ENCODE data around the gene LMLN.

The LMLN gene

GRCh38 chr3:197949191-197949777, 10.7 kb upstream of the LMLN start:
- H3K27ac ChIP-seq (ENCODE audit: low read length), result peak overlapping the region; percentile 94
- H3K9me3 ChIP-seq (ENCODE audit: insufficient read depth, low read depth, low read length), result no peaks in the 10 kb centered on the region
- peak overlapping the region; percentile 99; the same call in 1 of the 2 replicates for H3K9ac ChIP-seq (ENCODE audit: low read depth, low read length)
- peaks cover 39% of the 10 kb centered on the region for H3K36me3 ChIP-seq (ENCODE audit: insufficient read depth, low read depth, low read length)
- peaks cover 5% of the 10 kb centered on the region; the same call in 1 of the 2 replicates for H3K4me1 ChIP-seq (ENCODE audit: insufficient read depth, low read length)
- no peaks in the 10 kb centered on the region for H3K27me3 ChIP-seq (ENCODE audit: insufficient read depth, low read length)
- H3K4me3 ChIP-seq (ENCODE audit: low read length), result peak overlapping the region; percentile 95

- peaks cover 47% of the 10 kb centered on the region for H3K36me3 ChIP-seq (ENCODE audit: insufficient read depth, low read depth, low read length)
Observed at GRCh38 chr3:197949778-197950676, 10.0 kb upstream of the LMLN start, which contains the start of gene RPL35A. TSS of gene RPL35A (plus strand) at chr3:197950190. CDS start at chr3:197950968, 778 bp downstream.

GRCh38 chr3:197950677-197951061, 9.3 kb upstream of the LMLN start:
- no peaks in the 10 kb centered on the region for H3K9me3 ChIP-seq (ENCODE audit: insufficient read depth, low read depth, low read length)
- H3K36me3 ChIP-seq (ENCODE audit: insufficient read depth, low read depth, low read length), result peaks cover 53% of the 10 kb centered on the region
- H3K27ac ChIP-seq (ENCODE audit: low read length), result peak overlapping the region; percentile 94
- peak overlapping the region; percentile 95 for H3K4me3 ChIP-seq (ENCODE audit: low read length)
- H3K27me3 ChIP-seq (ENCODE audit: insufficient read depth, low read length), result no peaks in the 10 kb centered on the region
- H3K4me1 ChIP-seq (ENCODE audit: insufficient read depth, low read length), result peaks cover 5% of the 10 kb centered on the region; the same call in 1 of the 2 replicates
- peak overlapping the region; percentile 99 for H3K9ac ChIP-seq (ENCODE audit: low read depth, low read length)

More at GRCh38 chr3:197949778-197950676, 10.0 kb upstream of the LMLN start, which contains the start of gene RPL35A:
- peaks cover 5% of the 10 kb centered on the region; the same call in 1 of the 2 replicates for H3K4me1 ChIP-seq (ENCODE audit: insufficient read depth, low read length)
- H3K27ac ChIP-seq (ENCODE audit: low read length), result peak within 1 kb of the TSS; percentile 94
- peak within 1 kb of the TSS; percentile 99 for H3K9ac ChIP-seq (ENCODE audit: low read depth, low read length)
- no peaks in the 10 kb centered on the region for H3K9me3 ChIP-seq (ENCODE audit: insufficient read depth, low read depth, low read length)
- H3K27me3 ChIP-seq (ENCODE audit: insufficient read depth, low read length), result no peaks in the 10 kb centered on the region
- peak within 1 kb of the TSS; percentile 95 for H3K4me3 ChIP-seq (ENCODE audit: low read length)

- Histone ChIP-seq H3K9ac (ENCODE audit: low read depth, low read length) (peak overlapping the region; percentile 99), H3K4me1 (ENCODE audit: insufficient read depth, low read length) (peaks cover 5% of the 10 kb centered on the region; the same call in 1 of the 2 replicates), H3K27me3 (ENCODE audit: insufficient read depth, low read length) (no peaks in the 10 kb centered on the region), H3K9me3 (ENCODE audit: insufficient read depth, low read depth, low read length) (no peaks in the 10 kb centered on the region), H3K4me3 (ENCODE audit: low read length) (peak overlapping the region; percentile 95), H3K27ac (ENCODE audit: low read length) (no peak overlapping the region), H3K36me3 (ENCODE audit: insufficient read depth, low read depth, low read length) (peaks cover 61% of the 10 kb centered on the region)
Observed at GRCh38 chr3:197951392-197951990, 8.5 kb upstream of the LMLN start.

GRCh38 chr3:197952440-197952839, 7.6 kb upstream of the LMLN start:
- Histone ChIP-seq H3K4me3 (ENCODE audit: low read length) (peak overlapping the region; percentile 95; the same call in 1 of the 2 replicates), H3K36me3 (ENCODE audit: insufficient read depth, low read depth, low read length) (peaks cover 67% of the 10 kb centered on the region), H3K27me3 (ENCODE audit: insufficient read depth, low read length) (no peaks in the 10 kb centered on the region), H3K9ac (ENCODE audit: low read depth, low read length) (peak overlapping the region; percentile 55; the same call in 1 of the 2 replicates), H3K9me3 (ENCODE audit: insufficient read depth, low read depth, low read length) (no peaks in the 10 kb centered on the region), H3K4me1 (ENCODE audit: insufficient read depth, low read length) (peaks cover 5% of the 10 kb centered on the region; the same call in 1 of the 2 replicates), H3K27ac (ENCODE audit: low read length) (no peak overlapping the region)

GRCh38 chr3:197953325-197953724, 6.7 kb upstream of the LMLN start:
- Histone ChIP-seq H3K4me3 (ENCODE audit: low read length) (peak overlapping the region; percentile 25; the same call in 1 of the 2 replicates), H3K4me1 (ENCODE audit: insufficient read depth, low read length) (peaks cover 5% of the 10 kb centered on the region; the same call in 1 of the 2 replicates), H3K9me3 (ENCODE audit: insufficient read depth, low read depth, low read length) (no peaks in the 10 kb centered on the region), H3K9ac (ENCODE audit: low read depth, low read length) (peak overlapping the region; percentile 40; the same call in 1 of the 2 replicates), H3K27me3 (ENCODE audit: insufficient read depth, low read length) (no peaks in the 10 kb centered on the region), H3K27ac (ENCODE audit: low read length) (no peak overlapping the region), H3K36me3 (ENCODE audit: insufficient read depth, low read depth, low read length) (peaks cover 67% of the 10 kb centered on the region)

- H3K36me3 ChIP-seq (ENCODE audit: insufficient read depth, low read depth, low read length), result peaks cover 67% of the 10 kb centered on the region
- no peak overlapping the region for H3K4me3 ChIP-seq (ENCODE audit: low read length)
Observed at GRCh38 chr3:197953881-197954280, 6.1 kb upstream of the LMLN start.

GRCh38 chr3:197955892-197956477, 4.0 kb upstream of the LMLN start:
- Histone ChIP-seq H3K36me3 (ENCODE audit: insufficient read depth, low read depth, low read length) (peaks cover 61% of the 10 kb centered on the region), H3K9me3 (ENCODE audit: insufficient read depth, low read depth, low read length) (no peaks in the 10 kb centered on the region), H3K4me1 (ENCODE audit: insufficient read depth, low read length) (peaks cover 5% of the 10 kb centered on the region; the same call in 1 of the 2 replicates), H3K9ac (ENCODE audit: low read depth, low read length) (no peak overlapping the region), H3K27ac (ENCODE audit: low read length) (no peak overlapping the region), H3K27me3 (ENCODE audit: insufficient read depth, low read length) (peaks cover 2% of the 10 kb centered on the region; the same call in 1 of the 2 replicates), H3K4me3 (ENCODE audit: low read length) (no peak overlapping the region)

More at GRCh38 chr3:197953881-197954280, 6.1 kb upstream of the LMLN start:
- Histone ChIP-seq H3K9ac (ENCODE audit: low read depth, low read length) (no peak overlapping the region), H3K4me1 (ENCODE audit: insufficient read depth, low read length) (peaks cover 5% of the 10 kb centered on the region; the same call in 1 of the 2 replicates), H3K9me3 (ENCODE audit: insufficient read depth, low read depth, low read length) (no peaks in the 10 kb centered on the region), H3K27ac (ENCODE audit: low read length) (no peak overlapping the region), H3K27me3 (ENCODE audit: insufficient read depth, low read length) (no peaks in the 10 kb centered on the region)

- Histone ChIP-seq H3K4me1 (ENCODE audit: insufficient read depth, low read length) (peaks cover 4% of the 10 kb centered on the region; the same call in 1 of the 2 replicates), H3K36me3 (ENCODE audit: insufficient read depth, low read depth, low read length) (peaks cover 55% of the 10 kb centered on the region), H3K27me3 (ENCODE audit: insufficient read depth, low read length) (peaks cover 8% of the 10 kb centered on the region; the same call in 1 of the 2 replicates), H3K4me3 (ENCODE audit: low read length) (no peak overlapping the region), H3K27ac (ENCODE audit: low read length) (no peak overlapping the region), H3K9me3 (ENCODE audit: insufficient read depth, low read depth, low read length) (no peaks in the 10 kb centered on the region), H3K9ac (ENCODE audit: low read depth, low read length) (no peak overlapping the region)
Observed at GRCh38 chr3:197956626-197956988, 3.4 kb upstream of the LMLN start.

- Histone ChIP-seq H3K9ac (ENCODE audit: low read depth, low read length) (no peak overlapping the region), H3K27ac (ENCODE audit: low read length) (no peak overlapping the region), H3K4me3 (ENCODE audit: low read length) (no peak overlapping the region), H3K4me1 (ENCODE audit: insufficient read depth, low read length) (no peaks in the 10 kb centered on the region), H3K9me3 (ENCODE audit: insufficient read depth, low read depth, low read length) (no peaks in the 10 kb centered on the region), H3K27me3 (ENCODE audit: insufficient read depth, low read length) (peaks cover 8% of the 10 kb centered on the region; the same call in 1 of the 2 replicates), H3K36me3 (ENCODE audit: insufficient read depth, low read depth, low read length) (peaks cover 43% of the 10 kb centered on the region)
Observed at GRCh38 chr3:197957790-197958133, 2.3 kb upstream of the LMLN start.

- Histone ChIP-seq H3K4me3 (ENCODE audit: low read length) (no peak overlapping the region), H3K27ac (ENCODE audit: low read length) (no peak overlapping the region), H3K4me1 (ENCODE audit: insufficient read depth, low read length) (no peaks in the 10 kb centered on the region), H3K27me3 (ENCODE audit: insufficient read depth, low read length) (peaks cover 8% of the 10 kb centered on the region; the same call in 1 of the 2 replicates), H3K9ac (ENCODE audit: low read depth, low read length) (no peak overlapping the region), H3K9me3 (ENCODE audit: insufficient read depth, low read depth, low read length) (no peaks in the 10 kb centered on the region), H3K36me3 (ENCODE audit: insufficient read depth, low read depth, low read length) (peaks cover 38% of the 10 kb centered on the region)
Observed at GRCh38 chr3:197958346-197958745, 1.7 kb upstream of the LMLN start.

Measured in iPS-20b (cell line).